ENCODE measurements around the gene PRKCE. TPM values are rescaled to one million over a fixed set of nuclear protein-coding genes. Genes with fewer than 3 reads are reported as not detected.

PRKCE gene
- total and polyA plus RNA-seq, 4 donors, result 2.5 to 38.6 (median 5.8) TPM

DNA sequence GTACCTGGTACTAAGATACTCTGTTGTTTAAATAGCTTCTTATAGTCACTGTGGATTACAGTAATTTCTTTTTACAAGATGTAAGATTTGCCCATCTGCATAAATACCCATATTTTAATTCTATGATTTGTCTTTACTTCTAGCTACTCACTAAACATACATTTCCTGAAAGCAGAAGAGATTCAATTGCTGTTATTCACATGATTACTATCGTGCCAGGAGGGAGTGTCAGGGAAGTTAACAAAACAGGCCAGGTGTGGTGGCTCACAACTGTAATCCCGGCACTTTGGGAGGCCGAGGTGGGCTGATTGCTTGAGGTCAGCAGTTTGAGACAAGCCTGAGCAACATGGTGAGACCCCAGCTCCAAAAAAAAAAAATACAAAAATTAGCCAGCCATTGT is 33.8 kb downstream of the PRKCE start:
- H3K36me3 ChIP-seq (ENCODE audit: control insufficient read depth in 4 of 4, insufficient read depth in 3 of 4, low read depth in 1 of 4, low read length in 3 of 4), result no peaks in the 10 kb centered on the region
- H3K27ac ChIP-seq (ENCODE audit: low read depth in 1 of 2, low read length in 2 of 2), result no peak overlapping the region
- peaks cover 0 to 4% (median 1%) of the 10 kb centered on the region in 4 donors for H3K4me1 ChIP-seq (ENCODE audit: control insufficient read depth in 4 of 4, insufficient read depth in 4 of 4, low read length in 3 of 4)
- no peak overlapping the region for H3K9ac ChIP-seq (ENCODE audit: low read depth in 1 of 2, low read length in 2 of 2)
- no peak for DNase-seq (ENCODE audit: low spot score)
- no peak for TF ChIP-seq FOXA1 (IDR thresholded peaks at IDR 0.05)
- TF ChIP-seq, protein P1, sequence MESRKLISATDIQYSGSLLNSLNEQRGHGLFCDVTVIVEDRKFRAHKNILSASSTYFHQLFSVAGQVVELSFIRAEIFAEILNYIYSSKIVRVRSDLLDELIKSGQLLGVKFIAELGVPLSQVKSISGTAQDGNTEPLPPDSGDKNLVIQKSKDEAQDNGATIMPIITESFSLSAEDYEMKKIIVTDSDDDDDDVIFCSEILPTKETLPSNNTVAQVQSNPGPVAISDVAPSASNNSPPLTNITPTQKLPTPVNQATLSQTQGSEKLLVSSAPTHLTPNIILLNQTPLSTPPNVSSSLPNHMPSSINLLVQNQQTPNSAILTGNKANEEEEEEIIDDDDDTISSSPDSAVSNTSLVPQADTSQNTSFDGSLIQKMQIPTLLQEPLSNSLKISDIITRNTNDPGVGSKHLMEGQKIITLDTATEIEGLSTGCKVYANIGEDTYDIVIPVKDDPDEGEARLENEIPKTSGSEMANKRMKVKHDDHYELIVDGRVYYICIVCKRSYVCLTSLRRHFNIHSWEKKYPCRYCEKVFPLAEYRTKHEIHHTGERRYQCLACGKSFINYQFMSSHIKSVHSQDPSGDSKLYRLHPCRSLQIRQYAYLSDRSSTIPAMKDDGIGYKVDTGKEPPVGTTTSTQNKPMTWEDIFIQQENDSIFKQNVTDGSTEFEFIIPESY (IDR thresholded peaks at IDR 0.05), result no peak
- TF ChIP-seq FOXA2 (IDR thresholded peaks at IDR 0.05), result no peak
- TF ChIP-seq, protein P2, sequence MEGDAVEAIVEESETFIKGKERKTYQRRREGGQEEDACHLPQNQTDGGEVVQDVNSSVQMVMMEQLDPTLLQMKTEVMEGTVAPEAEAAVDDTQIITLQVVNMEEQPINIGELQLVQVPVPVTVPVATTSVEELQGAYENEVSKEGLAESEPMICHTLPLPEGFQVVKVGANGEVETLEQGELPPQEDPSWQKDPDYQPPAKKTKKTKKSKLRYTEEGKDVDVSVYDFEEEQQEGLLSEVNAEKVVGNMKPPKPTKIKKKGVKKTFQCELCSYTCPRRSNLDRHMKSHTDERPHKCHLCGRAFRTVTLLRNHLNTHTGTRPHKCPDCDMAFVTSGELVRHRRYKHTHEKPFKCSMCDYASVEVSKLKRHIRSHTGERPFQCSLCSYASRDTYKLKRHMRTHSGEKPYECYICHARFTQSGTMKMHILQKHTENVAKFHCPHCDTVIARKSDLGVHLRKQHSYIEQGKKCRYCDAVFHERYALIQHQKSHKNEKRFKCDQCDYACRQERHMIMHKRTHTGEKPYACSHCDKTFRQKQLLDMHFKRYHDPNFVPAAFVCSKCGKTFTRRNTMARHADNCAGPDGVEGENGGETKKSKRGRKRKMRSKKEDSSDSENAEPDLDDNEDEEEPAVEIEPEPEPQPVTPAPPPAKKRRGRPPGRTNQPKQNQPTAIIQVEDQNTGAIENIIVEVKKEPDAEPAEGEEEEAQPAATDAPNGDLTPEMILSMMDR (IDR thresholded peaks at IDR 0.05; ENCODE audit: low read depth, low read length, missing input control), result no peak
- TF ChIP-seq, protein P3, sequence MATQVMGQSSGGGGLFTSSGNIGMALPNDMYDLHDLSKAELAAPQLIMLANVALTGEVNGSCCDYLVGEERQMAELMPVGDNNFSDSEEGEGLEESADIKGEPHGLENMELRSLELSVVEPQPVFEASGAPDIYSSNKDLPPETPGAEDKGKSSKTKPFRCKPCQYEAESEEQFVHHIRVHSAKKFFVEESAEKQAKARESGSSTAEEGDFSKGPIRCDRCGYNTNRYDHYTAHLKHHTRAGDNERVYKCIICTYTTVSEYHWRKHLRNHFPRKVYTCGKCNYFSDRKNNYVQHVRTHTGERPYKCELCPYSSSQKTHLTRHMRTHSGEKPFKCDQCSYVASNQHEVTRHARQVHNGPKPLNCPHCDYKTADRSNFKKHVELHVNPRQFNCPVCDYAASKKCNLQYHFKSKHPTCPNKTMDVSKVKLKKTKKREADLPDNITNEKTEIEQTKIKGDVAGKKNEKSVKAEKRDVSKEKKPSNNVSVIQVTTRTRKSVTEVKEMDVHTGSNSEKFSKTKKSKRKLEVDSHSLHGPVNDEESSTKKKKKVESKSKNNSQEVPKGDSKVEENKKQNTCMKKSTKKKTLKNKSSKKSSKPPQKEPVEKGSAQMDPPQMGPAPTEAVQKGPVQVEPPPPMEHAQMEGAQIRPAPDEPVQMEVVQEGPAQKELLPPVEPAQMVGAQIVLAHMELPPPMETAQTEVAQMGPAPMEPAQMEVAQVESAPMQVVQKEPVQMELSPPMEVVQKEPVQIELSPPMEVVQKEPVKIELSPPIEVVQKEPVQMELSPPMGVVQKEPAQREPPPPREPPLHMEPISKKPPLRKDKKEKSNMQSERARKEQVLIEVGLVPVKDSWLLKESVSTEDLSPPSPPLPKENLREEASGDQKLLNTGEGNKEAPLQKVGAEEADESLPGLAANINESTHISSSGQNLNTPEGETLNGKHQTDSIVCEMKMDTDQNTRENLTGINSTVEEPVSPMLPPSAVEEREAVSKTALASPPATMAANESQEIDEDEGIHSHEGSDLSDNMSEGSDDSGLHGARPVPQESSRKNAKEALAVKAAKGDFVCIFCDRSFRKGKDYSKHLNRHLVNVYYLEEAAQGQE (IDR thresholded peaks at IDR 0.05), result no peak
- TF ChIP-seq SP1 (IDR thresholded peaks at IDR 0.05), result no peak
- TF ChIP-seq RXRA (IDR thresholded peaks at IDR 0.05), result no peak
- TF ChIP-seq HNF4A (conservative IDR thresholded peaks at IDR 0.05), result no peak
- TF ChIP-seq RAD21 (IDR thresholded peaks at IDR 0.05), result no peak
- TF ChIP-seq, protein P4, sequence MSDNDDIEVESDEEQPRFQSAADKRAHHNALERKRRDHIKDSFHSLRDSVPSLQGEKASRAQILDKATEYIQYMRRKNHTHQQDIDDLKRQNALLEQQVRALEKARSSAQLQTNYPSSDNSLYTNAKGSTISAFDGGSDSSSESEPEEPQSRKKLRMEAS (IDR thresholded peaks at IDR 0.05), result no peak
- TF ChIP-seq HNF4G (IDR thresholded peaks at IDR 0.05), result no peak
- no peak for TF ChIP-seq GABPA (IDR thresholded peaks at IDR 0.05 in 1 of 2, conservative IDR thresholded peaks at IDR 0.05 in 1 of 2)
- no peak for TF ChIP-seq JUND (IDR thresholded peaks at IDR 0.05)
- TF ChIP-seq YY1 (IDR thresholded peaks at IDR 0.05), result no peak
- no peak for TF ChIP-seq EGR1 (IDR thresholded peaks at IDR 0.05; ENCODE audit: low read depth in 2 of 2)
- TF ChIP-seq NR2F2 (IDR thresholded peaks at IDR 0.05), result no peak
- TF ChIP-seq TAF1 (conservative IDR thresholded peaks at IDR 0.05), result no peak
- TF ChIP-seq, protein P5, sequence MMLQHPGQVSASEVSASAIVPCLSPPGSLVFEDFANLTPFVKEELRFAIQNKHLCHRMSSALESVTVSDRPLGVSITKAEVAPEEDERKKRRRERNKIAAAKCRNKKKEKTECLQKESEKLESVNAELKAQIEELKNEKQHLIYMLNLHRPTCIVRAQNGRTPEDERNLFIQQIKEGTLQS (IDR thresholded peaks at IDR 0.05), result no peak
- no peak overlapping the region for H3K4me3 ChIP-seq (ENCODE audit: low read depth in 1 of 3, low read length in 3 of 3)
- 89% methylated on average over 3 of the region's 3 CpGs for WGBS
- no peaks in the 10 kb centered on the region for H3K27me3 ChIP-seq (ENCODE audit: control insufficient read depth in 4 of 4, insufficient read depth in 4 of 4, low read length in 3 of 4)
- H3K9me3 ChIP-seq (ENCODE audit: control insufficient read depth in 4 of 4, low read length in 3 of 4), result no peaks in the 10 kb centered on the region

Measured in liver (tissue), 9 donors.